ENCODE measurements around the gene GNAT2.

Gene GNAT2

DNA sequence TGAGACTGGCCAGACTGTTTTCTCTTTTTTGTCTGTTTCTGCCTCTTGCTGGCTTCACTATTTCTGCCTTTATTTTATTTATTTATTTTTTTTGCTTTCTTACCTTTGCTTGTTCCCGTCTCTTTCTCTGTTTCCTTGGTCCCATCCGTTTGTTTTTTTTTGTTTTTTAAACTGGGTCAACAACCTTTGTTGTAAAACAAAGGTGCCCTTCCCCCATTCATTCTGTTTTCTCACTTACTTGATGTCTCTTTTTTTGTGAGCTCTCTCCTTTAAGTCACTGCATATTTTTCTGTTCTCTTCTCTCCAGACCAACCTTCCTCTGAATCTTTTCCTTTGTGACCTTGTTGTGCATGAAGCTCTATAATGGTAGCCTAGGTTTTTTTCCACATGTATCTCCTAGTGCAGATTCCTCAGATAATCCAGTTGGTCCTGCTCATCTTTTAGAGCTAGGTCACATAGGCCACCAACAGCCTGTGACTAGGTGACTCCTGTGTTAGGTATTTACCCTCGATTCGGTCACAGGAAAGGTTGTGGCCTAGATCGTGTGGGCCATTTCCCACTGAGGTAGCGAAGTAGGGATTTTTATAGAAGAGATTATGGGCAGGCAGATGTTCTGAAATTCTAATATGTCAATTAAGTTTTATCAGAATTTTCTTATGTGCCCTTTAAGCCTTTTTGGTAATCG, 55.1 kb downstream of the GNAT2 start:
- H3K27me3 Mint-ChIP-seq: no peaks in the 10 kb centered on the region
- no peak overlapping the region for H3K4me3 Mint-ChIP-seq
- peaks cover 60% of the 10 kb centered on the region for H3K4me1 Mint-ChIP-seq (ENCODE audit: low read depth)
- no peak overlapping the region for H3K27ac Mint-ChIP-seq
- no peaks in the 10 kb centered on the region for H3K9me3 Mint-ChIP-seq
- peaks cover 7% of the 10 kb centered on the region for H3K36me3 Mint-ChIP-seq (ENCODE audit: low read depth)
- intact Hi-C loops (cut with micrococcal nuclease): no loop called here

DNA sequence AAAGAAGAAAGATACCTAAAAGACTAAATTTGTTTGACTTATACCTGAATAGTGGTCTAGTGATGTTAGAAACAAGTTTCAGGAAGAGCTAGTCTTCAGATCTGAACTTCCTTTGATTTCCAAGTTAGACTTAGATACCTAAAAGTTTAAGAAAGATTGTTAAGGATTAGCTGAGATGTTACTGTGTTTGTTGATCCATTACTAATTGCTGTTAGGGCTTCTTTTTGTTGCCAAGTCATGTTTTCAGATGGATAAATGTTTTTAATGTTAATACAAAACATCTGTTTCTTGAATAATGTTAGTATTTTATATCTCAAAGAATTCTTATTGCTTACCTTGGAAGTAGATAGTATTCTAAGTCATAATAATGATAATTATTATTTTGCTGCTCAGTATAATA, 59.4 kb downstream of the GNAT2 start:
- peaks cover 10% of the 10 kb centered on the region for H3K36me3 Mint-ChIP-seq (ENCODE audit: low read depth)
- H3K4me3 Mint-ChIP-seq: no peak overlapping the region
- H3K27me3 Mint-ChIP-seq: no peaks in the 10 kb centered on the region
- H3K27ac Mint-ChIP-seq: no peak overlapping the region
- no peaks in the 10 kb centered on the region for H3K9me3 Mint-ChIP-seq
- peaks cover 85% of the 10 kb centered on the region for H3K4me1 Mint-ChIP-seq (ENCODE audit: low read depth)
- intact Hi-C loops (cut with micrococcal nuclease): no loop called here

DNA sequence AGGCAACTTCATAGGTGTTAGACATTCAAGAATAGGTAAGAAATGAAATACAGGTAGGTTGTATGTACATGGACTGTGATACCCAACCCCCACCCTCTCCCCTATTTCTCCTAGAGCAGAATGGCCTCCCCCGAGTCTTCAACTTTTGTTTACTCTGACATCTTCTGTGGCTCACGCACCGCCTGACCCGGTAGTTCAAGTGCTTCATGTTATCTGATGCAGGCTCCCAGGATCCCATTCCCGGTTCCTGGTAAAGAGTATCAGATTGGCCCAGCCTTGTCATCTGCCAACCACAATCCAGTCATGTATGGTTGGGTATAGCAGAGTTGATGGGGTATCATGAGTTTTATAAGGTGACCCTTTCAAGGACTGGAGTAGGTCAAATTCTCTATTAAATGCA, 61.9 kb downstream of the GNAT2 start:
- Mint-ChIP-seq H3K36me3 (ENCODE audit: low read depth) (peaks cover 8% of the 10 kb centered on the region), H3K27me3 (no peaks in the 10 kb centered on the region), H3K9me3 (no peaks in the 10 kb centered on the region), H3K27ac (peak overlapping the region; percentile 55), H3K4me1 (ENCODE audit: low read depth) (peaks cover 83% of the 10 kb centered on the region), H3K4me3 (no peak overlapping the region)
- intact Hi-C loops (cut with micrococcal nuclease): no loop called here

DNA sequence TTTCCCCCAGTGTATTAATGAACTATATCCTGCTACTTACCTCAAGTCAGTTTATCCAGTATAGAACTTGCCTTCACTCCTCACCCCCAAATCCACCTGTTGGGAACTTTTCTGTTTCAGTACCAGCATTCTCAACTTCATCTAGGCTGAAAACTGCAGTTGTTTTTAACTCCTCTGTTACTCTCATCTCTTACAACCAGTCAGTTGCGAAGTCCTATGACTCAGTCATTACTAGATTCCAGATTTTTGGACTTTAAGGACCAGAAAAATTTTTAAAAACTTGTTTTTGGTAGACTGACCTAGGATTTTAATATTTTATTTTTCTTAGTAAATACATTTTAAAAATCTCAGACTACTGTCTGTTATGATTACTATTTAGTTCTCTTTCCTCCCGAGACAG, 62.9 kb downstream of the GNAT2 start:
- peak overlapping the region; percentile 70 for H3K4me3 Mint-ChIP-seq
- H3K4me1 Mint-ChIP-seq (ENCODE audit: low read depth): peaks cover 77% of the 10 kb centered on the region
- intact Hi-C loops (cut with micrococcal nuclease): no loop called here
- H3K9me3 Mint-ChIP-seq: no peaks in the 10 kb centered on the region
- H3K36me3 Mint-ChIP-seq (ENCODE audit: low read depth): peaks cover 8% of the 10 kb centered on the region
- peak overlapping the region; percentile 79 for H3K27ac Mint-ChIP-seq
- H3K27me3 Mint-ChIP-seq: no peaks in the 10 kb centered on the region

Data from dendritic cell treated with granulocyte-macrophage colony-stimulating factor and Interleukin-4, amounts not matched to agents 40 ng/mL and 50 ng/mL, for 4 days (primary cell).